Sigmoid colon (tissue), 7 donors: ENCODE data around the gene ATXN7. TPM values are rescaled to one million over a fixed set of nuclear protein-coding genes. Genes with fewer than 3 reads are reported as not detected.
A peak's percentile ranks its signal among the peaks of the same experiment; 100 is the strongest.

Experiments used
- DNase-seq: peaks from one replicate; pipeline ENCODE4 v3.0.0-alpha.2; 2019
- H3K27ac ChIP-seq, 4 donors: fragments of 200-600 bp; sonication (generic); one replicate each; pipeline ENCODE4 v1.5.1; 2016 to 2019; ENCODE audit warnings: mild to moderate bottlenecking in 1 of 4
- H3K27me3 ChIP-seq, 3 donors: fragments of 200-600 bp; sonication (generic); one replicate each; pipeline ENCODE4 v1.5.1; 2019; ENCODE audit warnings: mild to moderate bottlenecking in 1 of 3
- H3K36me3 ChIP-seq, 4 donors: fragments of 200-600 bp; sonication (generic); one replicate each; pipeline ENCODE4 v1.5.1; 2016 to 2019
- H3K4me1 ChIP-seq, 4 donors: fragments of 200-600 bp; sonication (generic); one replicate each; pipeline ENCODE4 v1.5.1; 2017 to 2019
- H3K4me3 ChIP-seq, 4 donors: fragments of 200-600 bp; sonication (generic); one replicate each; pipeline ENCODE4 v1.5.1; 2017 to 2019; ENCODE audit warnings: mild to moderate bottlenecking in 2 of 4, moderate library complexity in 1 of 4
- H3K9me3 ChIP-seq, 4 donors: fragments of 200-600 bp in 3 of 4; sonication (generic) in 3 of 4; one replicate each; pipeline versions ENCODE4 v1.5.1 to v1.6.1; 2013 to 2019
- CTCF ChIP-seq, 4 experiments: fragments of 450-650 bp in 3 of 4; fragments of 200-600 bp in 1 of 4; IDR thresholded peaks; one replicate each; pipeline ENCODE4 v1.5.1; 2016 to 2019; ENCODE audit warnings: antibody characterized with exemption in 4 of 4, mild to moderate bottlenecking in 3 of 4, moderate library complexity in 2 of 4
- EP300 ChIP-seq, 4 donors: sonication (generic); formaldehyde crosslinking; IDR thresholded peaks; one replicate each; pipeline ENCODE4 v1.6.1; 2017; ENCODE audit warnings: antibody characterized with exemption in 4 of 4
- POLR2A ChIP-seq, 2 donors: fragments of 450-650 bp; IDR thresholded peaks; one replicate each; pipeline ENCODE4 v1.6.1; 2016; ENCODE audit warnings: antibody characterized with exemption in 2 of 2, mild to moderate bottlenecking in 2 of 2, moderate library complexity in 2 of 2
- POLR2AphosphoS5 ChIP-seq, 4 donors: sonication (generic); formaldehyde crosslinking; IDR thresholded peaks; one replicate each; pipeline ENCODE4 v1.6.1; 2017; ENCODE audit warnings: antibody characterized with exemption in 4 of 4
- WGBS, 2 donors: extraction: QIAGEN DNeasy Blood & Tissue Kit; methylation state at CpG; one replicate each; pipeline ENCODE4 v1.1.7; 2013; 5-methylcytosine and 5-hydroxymethylcytosine counted together
- intact Hi-C: fragments of 100-400 bp; cut with DNase I; formaldehyde crosslinking; loops from one replicate; pipeline ENCODE4 v1.15.1; 2023
- polyA plus RNA-seq, 3 donors: library from polyadenylated mRNA; stranded (reverse); fragments of 200-250 nt; gene quantifications; one replicate each; pipeline ENCODE4 v1.2.3, GENCODE V29; 2013
- small RNA-seq, 3 donors: library from RNA; depleted of rRNA; stranded (forward); fragments of <200 nt; gene quantifications; one replicate each; pipeline ENCODE3, GENCODE V24; 2016
- total RNA-seq, 4 donors: library from RNA; depleted of rRNA; stranded (reverse); fragments of >200 nt; gene quantifications; one replicate each; pipeline ENCODE4 v1.1.0, GENCODE V29; 2016
- donor health status: healthy with polysubstance abuse.
- donor health status: Bipolar disorder and iron deficiency.
- donor health status: healthy.

ATXN7 gene
- total and polyA plus RNA-seq, 7 donors = 2.1 to 32.7 (median 17.8) TPM

DNA sequence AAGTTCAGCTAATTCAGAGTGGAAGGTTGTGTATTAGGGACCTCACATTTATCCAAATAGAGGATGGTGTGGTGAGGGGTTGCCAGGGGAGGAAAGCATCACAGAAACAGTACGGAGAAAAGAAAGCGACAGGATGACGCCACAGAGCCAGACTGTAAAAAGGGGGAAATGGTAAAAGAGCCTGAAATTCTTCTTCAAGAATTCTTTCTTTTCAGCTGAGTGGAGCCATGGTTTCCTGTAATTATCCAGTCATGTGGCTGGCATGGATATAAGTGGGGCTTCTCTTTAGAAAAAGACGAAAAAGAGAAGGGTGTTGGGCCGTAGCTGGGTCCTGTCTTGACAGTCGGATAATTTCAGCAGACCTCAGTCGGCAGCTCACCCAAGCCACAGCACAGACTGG lies 184.1 kb downstream of the ATXN7 start:
- WGBS, 2 donors = 81 to 91% methylated on average over 7 of the region's 7 CpGs
- intact Hi-C loops = no loop called here
- H3K27ac ChIP-seq = peak overlapping the region in 1 of 4 donors; percentile 21

GRCh38 chr3:64048631-64049061 lies 185.0 kb downstream of the ATXN7 start:
- TF ChIP-seq POLR2A (IDR thresholded peaks at IDR 0.05) (no peak), EP300 (IDR thresholded peaks at IDR 0.05) (no peak), CTCF (IDR thresholded peaks at IDR 0.05) (no peak), POLR2AphosphoS5 (IDR thresholded peaks at IDR 0.05) (no peak)
- no peaks in the 10 kb centered on the region for H3K9me3 ChIP-seq
- 35 to 56% methylated on average over 3 of the region's 3 CpGs for WGBS, 2 donors
- H3K4me1 ChIP-seq = peaks cover 0 to 5% (median 0%) of the 10 kb centered on the region in 4 donors
- intact Hi-C loops = no loop called here
- no peak overlapping the region for H3K4me3 ChIP-seq
- no peaks in the 10 kb centered on the region for H3K27me3 ChIP-seq
- no peak for DNase-seq
- H3K36me3 ChIP-seq = no peaks in the 10 kb centered on the region
- H3K27ac ChIP-seq = no peak overlapping the region

More for the DNA sequence above, 184.1 kb downstream of the ATXN7 start:
- Histone ChIP-seq H3K4me3 (no peak overlapping the region), H3K9me3 (no peaks in the 10 kb centered on the region), H3K36me3 (no peaks in the 10 kb centered on the region), H3K4me1 (peaks cover 0 to 5% (median 0%) of the 10 kb centered on the region in 4 donors), H3K27me3 (no peaks in the 10 kb centered on the region)
- TF ChIP-seq EP300 (IDR thresholded peaks at IDR 0.05) = no peak
- TF ChIP-seq POLR2AphosphoS5 (IDR thresholded peaks at IDR 0.05) = no peak
- TF ChIP-seq CTCF (IDR thresholded peaks at IDR 0.05) = no peak
- no peak for TF ChIP-seq POLR2A (IDR thresholded peaks at IDR 0.05)
- no peak for DNase-seq

GRCh38 chr3:64049136-64049535 lies 185.5 kb downstream of the ATXN7 start:
- no peak for DNase-seq
- no peak overlapping the region for H3K4me3 ChIP-seq
- intact Hi-C loops = no loop called here
- H3K4me1 ChIP-seq = peaks cover 0 to 5% (median 0%) of the 10 kb centered on the region in 4 donors
- 76 to 80% methylated on average over 3 of the region's 3 CpGs for WGBS, 2 donors
- no peaks in the 10 kb centered on the region for H3K27me3 ChIP-seq
- H3K9me3 ChIP-seq = no peaks in the 10 kb centered on the region
- TF ChIP-seq EP300 (IDR thresholded peaks at IDR 0.05) (no peak), CTCF (IDR thresholded peaks at IDR 0.05) (no peak), POLR2AphosphoS5 (IDR thresholded peaks at IDR 0.05) (no peak), POLR2A (IDR thresholded peaks at IDR 0.05) (no peak)
- no peak overlapping the region for H3K27ac ChIP-seq
- no peaks in the 10 kb centered on the region for H3K36me3 ChIP-seq

DNA sequence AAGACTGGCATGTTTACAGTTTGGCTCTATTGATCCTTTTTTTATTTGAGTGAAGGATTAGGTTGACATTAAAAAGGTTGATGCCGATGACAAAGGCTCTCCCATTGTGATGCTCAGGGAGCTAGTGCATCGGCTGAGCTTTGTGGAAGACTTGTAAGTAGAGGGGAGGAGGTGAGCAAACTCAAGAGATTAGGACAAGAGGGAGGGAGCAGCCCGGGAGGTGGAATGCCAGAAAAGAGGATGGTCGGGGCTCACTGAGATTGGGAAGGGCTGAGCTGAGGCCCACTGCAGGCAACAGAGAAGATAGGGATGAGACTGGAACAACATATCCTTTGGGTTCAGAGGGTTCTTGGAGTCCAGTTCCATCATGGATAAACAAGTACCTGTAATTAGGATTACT lies 186.2 kb downstream of the ATXN7 start:
- WGBS, 2 donors = 86 to 89% methylated on average over 4 of the region's 4 CpGs
- Histone ChIP-seq H3K9me3 (no peaks in the 10 kb centered on the region), H3K36me3 (no peaks in the 10 kb centered on the region), H3K27me3 (no peaks in the 10 kb centered on the region), H3K4me3 (no peak overlapping the region), H3K4me1 (peaks cover 0 to 5% (median 0%) of the 10 kb centered on the region in 4 donors), H3K27ac (no peak overlapping the region)
- DNase-seq = no peak
- TF ChIP-seq EP300 (IDR thresholded peaks at IDR 0.05) = no peak
- TF ChIP-seq POLR2A (IDR thresholded peaks at IDR 0.05) = no peak
- no peak for TF ChIP-seq POLR2AphosphoS5 (IDR thresholded peaks at IDR 0.05)
- TF ChIP-seq CTCF (IDR thresholded peaks at IDR 0.05) = no peak
- intact Hi-C loops = no loop called here

Small RNA genes lying within 50 kb of the gene (small RNA-seq; reads per million reads assigned to genes)
- gene SCAANT1 = 0 to 0.22 (median 0) reads per million in 3 donors

Other genes starting within 250 kb of the ATXN7 start
- not detected for gene SNTN, start 211.2 kb upstream of the ATXN7 start, total RNA-seq
- gene SNTN, start 211.2 kb upstream of the ATXN7 start, polyA plus RNA-seq = not detected
- gene C3orf49, start 44.6 kb upstream of the ATXN7 start, total RNA-seq = not detected
- gene C3orf49, start 44.6 kb upstream of the ATXN7 start, polyA plus RNA-seq = not detected
- 100 to 1,000 TPM in 3 of 4 donors, 10 to 100 TPM in 1; 76.6 to 129 (median 115) TPM for gene THOC7, start 62 bp upstream of the ATXN7 start, total RNA-seq
- gene THOC7, start 62 bp upstream of the ATXN7 start, polyA plus RNA-seq = 100 to 1,000 TPM in 2 of 3 donors, 10 to 100 TPM in 1; 59.7 to 113 (median 109) TPM
- gene SCAANT1, start 48.5 kb downstream of the ATXN7 start, total RNA-seq = not detected
- gene SCAANT1, start 48.5 kb downstream of the ATXN7 start, polyA plus RNA-seq = not detected
- 10 to 100 TPM; 60.6 to 71.7 (median 66.4) TPM for gene PSMD6, start 159.6 kb downstream of the ATXN7 start, total RNA-seq
- 10 to 100 TPM; 49.2 to 61.9 (median 56.9) TPM for gene PSMD6, start 159.6 kb downstream of the ATXN7 start, polyA plus RNA-seq